GM13976 (cell line): ENCODE results near the gene KDM4C.

ENCODE experiments used
- DNase-seq: peaks from one replicate; pipeline ENCODE4 v3.0.0; 2012; ENCODE audit warnings: low spot score
- in situ Hi-C: fragments of 300-500 bp; cut with MboI; formaldehyde crosslinking; loops from one replicate; pipeline ENCODE4 v1.12.0; 2022; ENCODE audit warnings: low sequenced_read_pairs, mixed read lengths, inconsistent platforms; ENCODE audit not compliant: unreplicated experiment
- TF ChIP-seq, protein P1 (sequence below): IDR thresholded peaks from 2 replicates; pipeline ENCODE4 v1.5.1; 2012; ENCODE audit warnings: borderline replicate concordance, mild to moderate bottlenecking; ENCODE audit not compliant: insufficient read depth; ENCODE audit errors: extremely low read depth, missing control alignments, control extremely low read depth

The KDM4C gene

DNA sequence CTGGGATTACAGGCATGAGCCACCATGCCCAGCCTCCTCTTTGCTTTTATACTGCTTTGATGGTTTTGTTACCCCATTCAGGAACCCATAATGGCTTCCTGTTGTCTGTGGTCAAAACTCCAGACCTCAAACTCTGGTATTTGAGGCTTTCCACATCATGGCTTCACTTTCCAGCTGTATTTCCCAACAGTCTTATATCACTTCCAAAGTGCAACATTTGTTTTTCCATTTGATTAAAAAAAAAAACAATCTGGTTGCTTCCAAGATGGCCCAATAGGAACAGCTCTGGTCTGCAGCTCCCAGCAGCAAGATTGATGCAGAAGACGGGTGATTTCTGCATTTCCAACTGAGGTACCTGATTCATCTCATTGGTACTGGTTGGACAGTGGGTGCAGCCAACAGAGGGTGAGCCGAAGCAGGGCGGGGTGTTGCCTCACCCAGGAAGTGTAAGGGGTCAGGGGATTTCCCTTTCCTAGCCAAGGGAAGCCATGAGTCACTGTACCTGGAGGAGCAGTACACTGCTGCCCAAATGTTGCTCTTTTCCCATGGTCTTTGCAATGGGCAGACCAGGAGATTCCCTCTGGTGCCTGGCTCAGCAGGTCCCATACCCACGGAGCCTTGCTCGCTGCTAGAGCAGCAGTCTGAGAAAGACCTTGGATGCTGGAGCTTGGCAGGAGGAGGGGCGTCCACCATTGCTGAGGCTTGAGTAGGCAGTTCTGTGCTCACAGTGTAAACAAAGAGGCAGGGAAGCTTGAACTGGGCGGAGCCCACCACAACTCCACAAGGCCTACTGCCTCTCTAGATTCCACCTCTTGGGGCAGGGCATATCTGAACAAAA, 458.4 kb downstream of the KDM4C start:
- in situ Hi-C loops: no loop called here
- DNase-seq: no peak
- TF ChIP-seq, protein P1, sequence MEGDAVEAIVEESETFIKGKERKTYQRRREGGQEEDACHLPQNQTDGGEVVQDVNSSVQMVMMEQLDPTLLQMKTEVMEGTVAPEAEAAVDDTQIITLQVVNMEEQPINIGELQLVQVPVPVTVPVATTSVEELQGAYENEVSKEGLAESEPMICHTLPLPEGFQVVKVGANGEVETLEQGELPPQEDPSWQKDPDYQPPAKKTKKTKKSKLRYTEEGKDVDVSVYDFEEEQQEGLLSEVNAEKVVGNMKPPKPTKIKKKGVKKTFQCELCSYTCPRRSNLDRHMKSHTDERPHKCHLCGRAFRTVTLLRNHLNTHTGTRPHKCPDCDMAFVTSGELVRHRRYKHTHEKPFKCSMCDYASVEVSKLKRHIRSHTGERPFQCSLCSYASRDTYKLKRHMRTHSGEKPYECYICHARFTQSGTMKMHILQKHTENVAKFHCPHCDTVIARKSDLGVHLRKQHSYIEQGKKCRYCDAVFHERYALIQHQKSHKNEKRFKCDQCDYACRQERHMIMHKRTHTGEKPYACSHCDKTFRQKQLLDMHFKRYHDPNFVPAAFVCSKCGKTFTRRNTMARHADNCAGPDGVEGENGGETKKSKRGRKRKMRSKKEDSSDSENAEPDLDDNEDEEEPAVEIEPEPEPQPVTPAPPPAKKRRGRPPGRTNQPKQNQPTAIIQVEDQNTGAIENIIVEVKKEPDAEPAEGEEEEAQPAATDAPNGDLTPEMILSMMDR: no peak

DNA sequence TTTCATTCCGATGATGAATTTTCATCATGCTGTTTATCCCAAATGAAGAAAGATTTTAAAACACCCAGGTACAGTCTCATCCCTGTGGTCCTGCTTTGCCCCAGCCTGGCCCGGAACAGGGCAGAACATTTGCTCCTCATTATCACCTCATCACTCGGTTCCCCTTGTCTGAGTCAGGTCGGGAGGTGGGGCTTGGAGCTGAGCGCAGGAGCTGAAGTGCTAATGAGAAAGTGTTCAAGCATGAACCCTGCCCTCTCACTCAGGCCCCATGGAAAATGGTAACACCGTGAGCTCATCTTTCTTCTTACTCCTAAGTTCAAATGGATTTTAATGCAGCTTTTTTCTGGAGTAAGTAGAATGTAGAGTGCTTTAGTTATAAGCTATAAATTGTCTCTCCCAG, 466.2 kb downstream of the KDM4C start:
- no peak for DNase-seq
- TF ChIP-seq, protein P1: no peak
- in situ Hi-C loops: loop anchor here (10.0 kb wide), 1 partner anchor 61 kb away; no protein-coding TSS in a partner anchor
